Stimulated activated CD4-positive, alpha-beta T cell treated with anti-CD3 and anti-CD28 coated beads, Interleukin-1b, Interleukin-23, amount 100 ng/mL, for 1 hour (primary cell): Measurements from ENCODE around the gene GNPTG.

Source experiments
- DNase-seq, 2 donors: peaks; one replicate each; pipeline ENCODE4 v3.0.0-alpha.2; 2020; ENCODE audit warnings: low read depth in 2 of 2

GNPTG gene

GRCh38 chr16:1394367-1394951 lies 42.7 kb downstream of the GNPTG start:
- DNase-seq, result no peak

DNA sequence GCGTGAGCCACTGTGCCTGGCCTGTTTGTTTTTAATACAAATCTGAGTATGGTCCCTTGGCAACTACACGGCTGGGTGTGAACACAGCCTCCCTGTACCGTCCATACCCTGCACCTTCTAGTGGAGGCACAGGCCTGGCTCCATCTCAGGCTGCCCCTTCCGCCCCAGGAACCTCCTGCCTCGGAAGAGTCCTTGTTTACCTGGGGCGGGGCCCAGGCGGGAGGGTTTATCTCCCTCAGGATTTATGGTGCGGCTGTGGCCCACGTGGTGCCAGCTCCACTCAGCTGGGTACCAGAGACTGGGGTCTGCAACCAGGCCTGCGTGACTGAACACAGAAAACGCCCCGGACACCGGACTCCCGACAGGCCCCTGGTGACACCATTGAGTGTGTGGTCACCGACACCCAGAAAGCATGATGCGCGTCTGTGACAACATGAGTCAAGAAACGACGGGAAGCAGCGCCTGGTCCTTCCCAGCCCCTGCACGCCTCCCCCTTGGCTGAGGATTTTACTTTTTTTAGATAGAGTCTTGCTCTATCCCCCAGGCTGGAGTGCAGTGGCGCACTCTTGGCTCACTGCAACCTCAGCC lies 43.8 kb downstream of the GNPTG start:
- DNase-seq, result no peak

- no peak for DNase-seq
Measured at GRCh38 chr16:1397779-1398178, 46.0 kb downstream of the GNPTG start.

DNA sequence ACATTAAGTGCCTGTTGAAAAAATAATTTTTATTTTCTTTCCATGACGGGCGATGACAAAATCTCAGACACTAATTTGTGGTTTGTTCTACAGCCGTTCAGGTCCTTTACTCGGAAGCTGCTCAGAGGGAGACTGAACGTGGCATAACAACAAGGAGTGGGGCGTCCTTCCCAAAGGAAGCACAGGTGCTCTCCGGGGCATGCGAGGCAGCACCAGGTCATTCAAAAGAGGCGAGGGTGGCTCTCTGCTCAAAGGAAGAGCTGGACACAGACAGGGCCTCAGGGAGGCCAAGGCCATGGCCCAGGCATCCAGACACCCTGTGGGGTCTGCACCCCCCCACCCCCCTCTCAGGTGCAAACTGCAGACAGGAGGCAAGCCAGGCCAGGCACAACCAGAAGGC lies 46.6 kb downstream of the GNPTG start:
- no peak for DNase-seq

DNA sequence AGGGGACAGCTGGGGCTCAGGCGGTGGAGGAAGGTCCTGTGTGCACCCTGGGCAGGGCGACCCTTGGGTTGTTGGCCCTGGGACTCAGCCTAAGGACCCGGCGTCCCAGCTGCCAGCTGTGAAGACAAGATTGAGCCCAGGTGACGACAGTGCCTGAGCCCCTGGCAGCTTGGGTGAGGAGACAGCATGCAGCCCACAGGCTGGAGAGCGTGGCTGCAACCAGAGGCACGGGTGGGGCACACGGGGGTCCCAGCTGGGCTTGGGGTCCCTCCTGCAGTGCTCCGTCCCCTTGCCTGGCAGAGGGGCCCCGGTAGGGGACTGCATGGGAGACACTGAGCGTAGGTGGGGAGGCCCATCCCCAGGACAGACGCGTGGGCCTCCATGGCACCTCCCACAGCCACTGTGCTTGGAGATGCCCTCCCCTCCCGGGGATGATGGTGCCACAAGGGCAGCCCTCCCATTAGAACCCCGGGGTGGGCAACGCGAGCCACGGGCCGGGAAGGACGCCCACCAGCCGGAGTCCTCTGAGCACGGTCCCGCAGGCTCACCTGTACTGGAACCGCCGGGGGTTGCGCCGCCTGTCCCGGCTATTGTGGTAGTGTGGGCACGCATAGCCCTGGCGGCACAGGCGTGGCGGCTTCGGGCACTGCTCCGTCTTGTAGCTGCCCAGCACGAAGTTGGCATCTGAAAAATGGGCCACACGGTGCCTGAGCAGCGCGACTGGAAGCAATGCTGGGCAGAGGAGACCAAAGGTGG lies 47.3 kb downstream of the GNPTG start:
- DNase-seq, result no peak

GRCh38 chr16:1401061-1401757 lies 49.5 kb downstream of the GNPTG start:
- DNase-seq, result no peak

- no peak for DNase-seq
Measured at GRCh38 chr16:1401758-1402154, 50.0 kb downstream of the GNPTG start.

DNA sequence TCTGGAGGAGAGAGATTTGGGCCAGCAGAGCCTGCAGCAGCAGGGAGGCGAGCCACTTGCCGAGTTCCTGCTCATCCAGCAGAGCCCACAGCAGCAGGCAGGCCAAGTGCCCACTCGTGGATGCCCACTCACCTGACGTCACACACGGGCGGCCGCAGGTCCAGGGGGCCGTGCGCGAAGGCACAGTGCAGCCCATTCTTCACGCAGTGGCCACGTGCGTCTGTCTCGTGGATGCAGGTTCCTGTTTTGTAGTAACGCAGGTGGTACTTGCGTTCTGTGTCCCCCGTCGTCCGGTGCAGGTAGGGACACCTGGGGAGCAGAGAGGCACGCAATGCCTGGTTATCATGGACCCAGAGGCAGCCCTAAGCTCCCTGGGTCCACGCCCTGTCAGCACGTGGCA lies 51.3 kb downstream of the GNPTG start:
- DNase-seq, result no peak

DNA sequence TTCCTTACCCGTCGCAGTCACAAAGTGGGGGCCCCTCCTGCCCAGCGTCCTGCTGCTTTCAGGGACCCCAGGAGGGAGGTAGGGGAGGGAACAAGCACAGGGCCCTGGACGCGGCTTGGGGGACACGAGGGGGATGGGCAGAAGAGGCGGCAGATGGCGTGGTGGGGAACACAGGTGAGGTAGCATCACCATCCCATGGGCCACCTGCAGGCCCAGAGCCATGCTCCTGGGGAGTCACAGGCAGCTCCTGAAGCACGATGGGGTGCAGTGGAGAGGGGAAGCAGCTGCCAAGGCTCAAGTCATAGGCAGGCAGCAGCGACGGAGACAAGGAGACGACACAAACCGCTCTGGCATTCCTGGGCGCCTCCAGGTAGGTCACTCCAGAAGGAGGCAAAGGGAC lies 52.0 kb downstream of the GNPTG start:
- DNase-seq, result no peak

DNA sequence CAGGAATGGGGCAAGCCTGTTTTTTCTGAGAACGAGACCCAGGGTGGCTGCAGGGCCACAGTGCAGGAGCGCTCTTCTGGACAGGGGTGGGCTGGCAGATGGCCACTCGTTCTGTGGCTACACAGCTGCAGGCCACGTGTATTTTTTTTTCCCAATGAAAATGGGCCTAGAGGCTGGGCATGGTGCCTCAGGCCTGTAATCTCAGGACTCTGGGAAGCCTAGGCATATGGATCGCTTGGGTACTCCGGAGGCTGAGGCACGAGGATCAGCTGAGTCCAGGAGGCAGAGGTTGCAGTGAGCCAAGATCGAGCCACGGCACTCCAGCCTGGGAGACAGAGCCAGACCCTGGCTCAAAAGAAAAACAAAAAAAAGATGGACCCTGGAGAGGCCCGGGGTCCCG lies 56.0 kb downstream of the GNPTG start:
- DNase-seq, result no peak

- DNase-seq, result peak; percentile 92 to 98
Measured at GRCh38 chr16:1408171-1408837, 56.6 kb downstream of the GNPTG start.

- DNase-seq, result no peak
Measured at GRCh38 chr16:1412847-1413246, 61.1 kb downstream of the GNPTG start.
